Panc1 (cell line): ENCODE measurements around the gene CYP2A6. TPM values are rescaled to one million over a fixed set of nuclear protein-coding genes. Genes with fewer than 3 reads are reported as not detected.
"Not testable (repeated sequence)": the region's sequence is repeated elsewhere in the genome, so short reads cannot be mapped to it uniquely, and the experiment has no call there.

Source experiments
- ATAC-seq: fragments of 200-7000 bp; cut with Tn5 transposase; 2 replicates; pipeline ENCODE4 v1.9.1; 2020; ENCODE audit warnings: mild to moderate bottlenecking, moderate library complexity
- BruUV-seq: library from RNA; stranded (reverse); fragments of 400-500 nt; replicated peaks from 2 replicates; lab custom pipeline; 2021; lab: Mats Ljungman, UMichigan
- CTCF ChIA-PET: fragments of 300-600 bp; sonication (Branson Sonifier 250); formaldehyde crosslinking; loops from one replicate; lab custom pipeline; 2022; ENCODE audit warnings: antibody characterized with exemption; lab: Charles Lee
- POLR2A ChIA-PET: fragments of 300-600 bp; sonication (Branson Sonifier 250); formaldehyde crosslinking; loops from one replicate; lab custom pipeline; 2022; ENCODE audit warnings: antibody characterized with exemption; lab: Charles Lee
- DNase-seq: peaks from one replicate; pipeline ENCODE4 v3.0.0-alpha.2; 2010; ENCODE audit warnings: low read depth, low spot score
- H3K27ac ChIP-seq: 2 replicates; pipeline ENCODE4 v1.5.1; 2011; ENCODE audit warnings: mild to moderate bottlenecking, low read length, inconsistent platforms
- H3K27me3 ChIP-seq: fragments of 200-500 bp; sonication (Bioruptor generic); 2 replicates; pipeline ENCODE4 v1.6.0; 2014; ENCODE audit warnings: low read length, inconsistent platforms; ENCODE audit not compliant: control insufficient read depth, insufficient read depth
- H3K36me3 ChIP-seq: fragments of 200-500 bp; sonication (Bioruptor generic); 2 replicates; pipeline ENCODE4 v1.5.1; 2014; ENCODE audit warnings: inconsistent platforms, mild to moderate bottlenecking, low read length, moderate library complexity; ENCODE audit not compliant: control insufficient read depth, insufficient read depth
- H3K4me1 ChIP-seq: 2 replicates; pipeline ENCODE4 v1.5.1; 2011; ENCODE audit warnings: inconsistent platforms, mild to moderate bottlenecking, low read length, moderate library complexity; ENCODE audit not compliant: control insufficient read depth, insufficient read depth
- H3K4me3 ChIP-seq, 2 experiments: 2 replicates each; pipeline ENCODE4 v1.5.1; 2011 to 2012; ENCODE audit warnings: low read depth in 2 of 2, low read length in 2 of 2, mild to moderate bottlenecking in 2 of 2, inconsistent platforms in 1 of 2, moderate library complexity in 1 of 2
- H3K9me3 ChIP-seq: fragments of 200-500 bp; sonication (Bioruptor generic); 2 replicates; pipeline ENCODE4 v1.5.1; 2014; ENCODE audit warnings: low read depth, mild to moderate bottlenecking, inconsistent platforms, low read length, moderate library complexity; ENCODE audit not compliant: control insufficient read depth, insufficient read depth
- CTCF ChIP-seq: fragments of 450-650 bp; IDR thresholded peaks from 2 replicates; pipeline ENCODE4 v1.5.1; 2017; ENCODE audit warnings: mild to moderate bottlenecking
- POLR2AphosphoS5 ChIP-seq: IDR thresholded peaks from 2 replicates; pipeline ENCODE4 v1.6.1; 2012; ENCODE audit warnings: mild to moderate bottlenecking, low read depth, low read length, moderate library complexity
- SIN3A ChIP-seq: IDR thresholded peaks from 2 replicates; pipeline ENCODE4 v1.6.1; 2012; ENCODE audit warnings: low read depth, mild to moderate bottlenecking, low read length, moderate library complexity, borderline replicate concordance; ENCODE audit not compliant: insufficient read depth
- TCF7L2 ChIP-seq: IDR thresholded peaks from 2 replicates; pipeline ENCODE4 v1.6.1; 2011; ENCODE audit warnings: mild to moderate bottlenecking, low read depth, low read length, inconsistent platforms
- in situ Hi-C: cut with HindIII; loops from 2 replicates; pipeline ENCODE4 v1.10.0; 2016; ENCODE audit warnings: low sequenced_read_pairs, low pct_unique_long_range_greater_than_20kb
- intact Hi-C: fragments of 100-400 bp; cut with micrococcal nuclease; formaldehyde crosslinking; loops from one replicate; pipeline ENCODE4 v1.10.0; 2022; ENCODE audit not compliant: unreplicated experiment
- total RNA-seq: library from RNA; stranded (reverse); gene quantifications from one replicate; pipeline ENCODE4 v1.2.1, GENCODE V29; 2021; ENCODE audit not compliant: unreplicated experiment
- TF ChIP-seq, protein P1 (sequence below), 2 experiments: IDR thresholded peaks; 2 replicates each; pipeline ENCODE4 v1.6.1; 2011 to 2012; ENCODE audit warnings: low read depth in 2 of 2, control low read depth in 1 of 2, low read length in 1 of 2, mild to moderate bottlenecking in 1 of 2, moderate library complexity in 1 of 2; ENCODE audit not compliant: insufficient read depth in 1 of 2

CYP2A6 gene
- total RNA-seq, 1 experiment from 2014 or later, result 0.41 TPM

- H3K27ac ChIP-seq, POLR2A ChIA-PET, DNase-seq, H3K36me3 ChIP-seq, H3K27me3 ChIP-seq, H3K4me1 ChIP-seq, CTCF ChIA-PET, intact Hi-C loops, in situ Hi-C loops, H3K4me3 ChIP-seq, BruUV-seq, ATAC-seq, H3K9me3 ChIP-seq: not testable (repeated sequence)
Measured at GRCh38 chr19:40874874-40875273, 24.6 kb upstream of the CYP2A6 start.

DNA sequence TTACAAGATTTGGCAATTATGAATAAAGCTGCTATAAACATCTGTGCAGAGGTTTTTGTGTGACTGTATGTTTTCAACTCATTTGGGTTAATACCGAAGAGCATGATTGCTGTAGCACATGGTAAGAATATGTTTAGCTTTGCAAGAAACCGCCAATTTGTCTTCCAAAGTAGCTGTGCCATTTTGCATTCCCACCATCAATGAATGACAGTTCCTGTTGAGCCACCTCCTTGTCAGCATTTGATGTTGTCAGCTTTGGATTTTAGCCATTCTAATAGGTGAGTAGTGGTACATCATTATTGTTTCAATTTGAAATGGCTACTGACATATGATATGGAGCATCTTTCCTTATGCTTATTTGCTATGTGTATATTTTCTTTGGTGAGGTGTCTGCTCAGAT is 23.6 kb upstream of the CYP2A6 start:
- POLR2A ChIA-PET, in situ Hi-C loops, H3K4me1 ChIP-seq, BruUV-seq, H3K4me3 ChIP-seq, intact Hi-C loops, H3K27me3 ChIP-seq, DNase-seq, H3K9me3 ChIP-seq, H3K36me3 ChIP-seq, ATAC-seq, H3K27ac ChIP-seq, CTCF ChIA-PET: not testable (repeated sequence)

DNA sequence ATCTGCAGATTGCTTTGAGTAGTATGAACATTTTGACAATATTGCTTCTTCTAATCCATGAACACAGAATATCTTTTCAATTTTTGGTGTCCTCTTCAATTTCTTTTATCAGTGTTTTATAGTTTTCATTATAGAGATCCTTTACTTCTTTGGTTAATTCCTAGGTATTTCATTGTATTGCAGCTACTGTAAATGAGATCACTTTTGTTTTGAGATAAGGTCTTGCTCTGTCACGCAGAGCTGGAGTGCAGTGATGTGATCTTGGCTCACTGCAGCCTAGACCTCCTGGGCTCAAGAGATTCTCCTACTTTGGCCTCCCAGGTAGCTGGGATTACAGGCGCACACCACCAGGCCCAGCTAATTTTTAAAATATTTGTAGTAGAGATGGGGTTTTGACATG is 22.0 kb upstream of the CYP2A6 start:
- Histone ChIP-seq H3K4me3 (no peak overlapping the region), H3K4me1 (no peaks in the 10 kb centered on the region), H3K27ac (no peak overlapping the region), H3K36me3 (no peaks in the 10 kb centered on the region), H3K9me3 (no peaks in the 10 kb centered on the region), H3K27me3 (no peaks in the 10 kb centered on the region)
- intact Hi-C loops, result no loop called here
- ChIA-PET POLR2A (no interaction called here), CTCF (no interaction called here)
- no peak for ATAC-seq
- in situ Hi-C loops, result no loop called here
- no TSS peak for BruUV-seq
- no peak for DNase-seq
- TF ChIP-seq TCF7L2 (no peak), POLR2AphosphoS5 (no peak), CTCF (no peak), SIN3A (no peak)

- H3K27ac ChIP-seq, result no peak overlapping the region
- intact Hi-C loops (no loop called here), in situ Hi-C loops (no loop called here)
- no peaks in the 10 kb centered on the region for H3K9me3 ChIP-seq
- no TSS peak for BruUV-seq
- H3K27me3 ChIP-seq, result no peaks in the 10 kb centered on the region
- ChIA-PET CTCF (no interaction called here), POLR2A (no interaction called here)
- no peaks in the 10 kb centered on the region for H3K36me3 ChIP-seq
- no peaks in the 10 kb centered on the region for H3K4me1 ChIP-seq
- ATAC-seq, result no peak
- H3K4me3 ChIP-seq, result no peak overlapping the region
- DNase-seq, result no peak
- TF ChIP-seq CTCF (no peak), SIN3A (no peak), POLR2AphosphoS5 (no peak), TCF7L2 (no peak)
- TF ChIP-seq, protein P1, sequence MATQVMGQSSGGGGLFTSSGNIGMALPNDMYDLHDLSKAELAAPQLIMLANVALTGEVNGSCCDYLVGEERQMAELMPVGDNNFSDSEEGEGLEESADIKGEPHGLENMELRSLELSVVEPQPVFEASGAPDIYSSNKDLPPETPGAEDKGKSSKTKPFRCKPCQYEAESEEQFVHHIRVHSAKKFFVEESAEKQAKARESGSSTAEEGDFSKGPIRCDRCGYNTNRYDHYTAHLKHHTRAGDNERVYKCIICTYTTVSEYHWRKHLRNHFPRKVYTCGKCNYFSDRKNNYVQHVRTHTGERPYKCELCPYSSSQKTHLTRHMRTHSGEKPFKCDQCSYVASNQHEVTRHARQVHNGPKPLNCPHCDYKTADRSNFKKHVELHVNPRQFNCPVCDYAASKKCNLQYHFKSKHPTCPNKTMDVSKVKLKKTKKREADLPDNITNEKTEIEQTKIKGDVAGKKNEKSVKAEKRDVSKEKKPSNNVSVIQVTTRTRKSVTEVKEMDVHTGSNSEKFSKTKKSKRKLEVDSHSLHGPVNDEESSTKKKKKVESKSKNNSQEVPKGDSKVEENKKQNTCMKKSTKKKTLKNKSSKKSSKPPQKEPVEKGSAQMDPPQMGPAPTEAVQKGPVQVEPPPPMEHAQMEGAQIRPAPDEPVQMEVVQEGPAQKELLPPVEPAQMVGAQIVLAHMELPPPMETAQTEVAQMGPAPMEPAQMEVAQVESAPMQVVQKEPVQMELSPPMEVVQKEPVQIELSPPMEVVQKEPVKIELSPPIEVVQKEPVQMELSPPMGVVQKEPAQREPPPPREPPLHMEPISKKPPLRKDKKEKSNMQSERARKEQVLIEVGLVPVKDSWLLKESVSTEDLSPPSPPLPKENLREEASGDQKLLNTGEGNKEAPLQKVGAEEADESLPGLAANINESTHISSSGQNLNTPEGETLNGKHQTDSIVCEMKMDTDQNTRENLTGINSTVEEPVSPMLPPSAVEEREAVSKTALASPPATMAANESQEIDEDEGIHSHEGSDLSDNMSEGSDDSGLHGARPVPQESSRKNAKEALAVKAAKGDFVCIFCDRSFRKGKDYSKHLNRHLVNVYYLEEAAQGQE (IDR thresholded peaks at IDR 0.05; ENCODE audit: insufficient read depth in 1 of 2, low read depth in 2 of 2, low read length in 1 of 2), result no peak
Measured at GRCh38 chr19:40867701-40868100, 17.5 kb upstream of the CYP2A6 start.
